Endothelial cell of umbilical vein (primary cell): ENCODE data around the gene TRABD. TPM values are rescaled to one million over a fixed set of nuclear protein-coding genes. Genes with fewer than 3 reads are reported as not detected.

Source experiments
- BruUV-seq: library from RNA; stranded (reverse); fragments of 400-500 nt; replicated peaks from 2 replicates; lab custom pipeline; 2021; lab: Mats Ljungman, UMichigan
- CTCF ChIA-PET: fragments of 300-600, 350-600 bp; sonication (Branson Sonifier 250); formaldehyde crosslinking; loops from one replicate; lab custom pipeline; 2021; ENCODE audit warnings: antibody characterized with exemption, inconsistent platforms; lab: Charles Lee
- POLR2A ChIA-PET: fragments of 300-600, 350-600 bp; sonication (Branson Sonifier 250); formaldehyde crosslinking; loops from one replicate; lab custom pipeline; 2021; ENCODE audit warnings: antibody characterized with exemption, inconsistent platforms; lab: Charles Lee
- DNase-seq: peaks from one replicate; pipeline ENCODE4 v3.0.0-alpha.2; 2011; ENCODE audit warnings: low read depth, low spot score
- FAIRE-seq: peaks from 2 replicates; lab custom pipeline; 2011; peaks lifted over from hg19 to GRCh38; lab: Jason Lieb, UNC
- H2AFZ ChIP-seq: 2 replicates; pipeline ENCODE4 v1.6.0; 2012; ENCODE audit warnings: low read depth, low read length, control low read depth, inconsistent platforms
- H3K27ac ChIP-seq: 2 replicates; pipeline ENCODE4 v1.5.1; 2011; ENCODE audit warnings: low read depth, mild to moderate bottlenecking, control low read depth, low read length, moderate library complexity; ENCODE audit not compliant: insufficient read depth
- H3K27me3 ChIP-seq, 2 experiments: 2 replicates each; pipeline versions ENCODE4 v1.6.0 to v1.6.1; 2011; ENCODE audit warnings: low read length in 2 of 2, mixed read lengths in 1 of 2; ENCODE audit not compliant: control insufficient read depth in 2 of 2, insufficient read depth in 2 of 2
- H3K36me3 ChIP-seq, 2 experiments: 2 replicates in 1 of 2; 3 replicates in 1 of 2; pipeline ENCODE4 v1.5.1; 2011; ENCODE audit warnings: low read length in 2 of 2, mild to moderate bottlenecking in 1 of 2, moderate library complexity in 1 of 2; ENCODE audit not compliant: control insufficient read depth in 2 of 2, insufficient read depth in 2 of 2; ENCODE audit errors: extremely low read depth in 1 of 2
- H3K4me1 ChIP-seq: 3 replicates; pipeline ENCODE4 v1.5.1; 2011; ENCODE audit warnings: mild to moderate bottlenecking, low read length; ENCODE audit not compliant: control insufficient read depth, insufficient read depth; ENCODE audit errors: extremely low read depth
- H3K4me2 ChIP-seq: 2 replicates; pipeline ENCODE4 v1.6.1; 2011; ENCODE audit warnings: low read length, control low read depth, mixed read lengths; ENCODE audit not compliant: insufficient read depth
- H3K4me3 ChIP-seq, 3 experiments: fragments of 200-600 bp in 1 of 3; sonication (generic), shearing (Covaris generic) in 1 of 3; replicated peaks in 1 of 3; 2 replicates each; pipeline ENCODE4 v1.5.1; 2011 to 2016; ENCODE audit warnings: control low read depth in 3 of 3, low read length in 3 of 3, mild to moderate bottlenecking in 2 of 3, inconsistent platforms in 1 of 3, low read depth in 1 of 3, moderate library complexity in 1 of 3; ENCODE audit not compliant: insufficient read depth in 1 of 3
- H3K79me2 ChIP-seq: 2 replicates; pipeline ENCODE4 v1.6.0; 2012; ENCODE audit warnings: low read length, inconsistent platforms; ENCODE audit not compliant: control insufficient read depth, insufficient read depth
- H3K9ac ChIP-seq: replicated peaks from 2 replicates; pipeline ENCODE3; 2011; ENCODE audit warnings: low read length, control low read depth; ENCODE audit not compliant: insufficient read depth; ENCODE audit errors: extremely low read depth
- H3K9me1 ChIP-seq: replicated peaks from 3 replicates; pipeline ENCODE4 v1.6.0; 2011; ENCODE audit warnings: mild to moderate bottlenecking, low read length; ENCODE audit not compliant: control insufficient read depth, insufficient read depth; ENCODE audit errors: extremely low read depth
- H3K9me3 ChIP-seq: replicated peaks from 2 replicates; pipeline ENCODE4 v1.5.1; 2012; ENCODE audit warnings: low read length, inconsistent platforms; ENCODE audit not compliant: control insufficient read depth, insufficient read depth
- H4K20me1 ChIP-seq: replicated peaks from 2 replicates; pipeline ENCODE3; 2011; ENCODE audit warnings: mild to moderate bottlenecking, low read length; ENCODE audit not compliant: control insufficient read depth, insufficient read depth; ENCODE audit errors: extremely low read depth
- EZH2 ChIP-seq: IDR thresholded peaks from 2 replicates; pipeline ENCODE4 v1.6.1; 2012; ENCODE audit warnings: borderline replicate concordance, low read depth, mild to moderate bottlenecking, moderate library complexity, low read length, inconsistent platforms; ENCODE audit not compliant: severe bottlenecking
- FOS ChIP-seq: IDR thresholded peaks from 2 replicates; pipeline ENCODE4 v1.6.1; 2011; ENCODE audit warnings: mild to moderate bottlenecking, low read length, moderate library complexity, borderline replicate concordance; ENCODE audit not compliant: insufficient read depth
- GATA2 ChIP-seq: IDR thresholded peaks from 2 replicates; pipeline ENCODE4 v1.7.0; 2011; ENCODE audit warnings: low read depth, mild to moderate bottlenecking, moderate library complexity, mixed read lengths, low read length; ENCODE audit not compliant: insufficient read length, insufficient read depth
- JUN ChIP-seq: IDR thresholded peaks from 2 replicates; pipeline ENCODE4 v1.6.1; 2011; ENCODE audit warnings: borderline replicate concordance, low read depth; ENCODE audit not compliant: insufficient read length, insufficient read depth
- MYC ChIP-seq: IDR thresholded peaks from one replicate; pipeline ENCODE4 v1.6.1; 2011; ENCODE audit warnings: mild to moderate bottlenecking, low read depth, low read length
- POLR2A ChIP-seq: IDR thresholded peaks from 2 replicates; pipeline ENCODE4 v1.6.1; 2012; ENCODE audit warnings: low read depth, mild to moderate bottlenecking, control low read depth, low read length
- POLR2AphosphoS5 ChIP-seq: IDR thresholded peaks from 2 replicates; pipeline ENCODE4 v1.6.1; 2012; ENCODE audit warnings: low read depth, mild to moderate bottlenecking, control low read depth, low read length, moderate library complexity; ENCODE audit not compliant: insufficient read depth
- dilution Hi-C: fragments of 300-500 bp; cut with MboI; formaldehyde crosslinking; loops from one replicate; pipeline ENCODE4 v1.15.0; 2019; ENCODE audit warnings: low sequenced_read_pairs; ENCODE audit not compliant: extremely low pct_ligation_motif_present
- intact Hi-C: fragments of 100-400 bp; cut with micrococcal nuclease; formaldehyde crosslinking; loops from one replicate; pipeline ENCODE4 v1.10.0; 2022
- polyA plus RNA-seq, 4 experiments: library from polyadenylated mRNA; depleted of rRNA in 3 of 4; stranded (reverse) in 3 of 4; unstranded in 1 of 4; fragments of >200 nt; gene quantifications; 2 replicates each; pipeline versions ENCODE4 v1.2.1 to v1.2.3, GENCODE V29; 2011 to 2012; ENCODE audit warnings: missing spikeins in 1 of 4
- total RNA-seq: library from RNA; stranded (reverse); gene quantifications from 2 replicates; pipeline ENCODE4 v1.2.3, GENCODE V29; 2021
- TF ChIP-seq, protein P1 (sequence below), 2 donors: IDR thresholded peaks; 1 replicate in 1 of 2; 2 replicates in 1 of 2; pipeline ENCODE4 v1.5.1; 2011; ENCODE audit warnings: low read length in 2 of 2, mild to moderate bottlenecking in 2 of 2, moderate library complexity in 2 of 2, control low read depth in 1 of 2, inconsistent platforms in 1 of 2, low read depth in 1 of 2; ENCODE audit not compliant: insufficient read depth in 1 of 2; ENCODE audit errors: extremely low read depth in 1 of 2
- TF ChIP-seq, protein P2 (sequence below): IDR thresholded peaks from 2 replicates; pipeline ENCODE4 v1.6.1; 2011; ENCODE audit not compliant: insufficient read depth, insufficient read length

TRABD gene
- total and polyA plus RNA-seq, 2 donors (not counting 3 experiments of a cell fraction or from before 2014, with no cell fraction given) = 46.8 to 48.4 TPM

DNA sequence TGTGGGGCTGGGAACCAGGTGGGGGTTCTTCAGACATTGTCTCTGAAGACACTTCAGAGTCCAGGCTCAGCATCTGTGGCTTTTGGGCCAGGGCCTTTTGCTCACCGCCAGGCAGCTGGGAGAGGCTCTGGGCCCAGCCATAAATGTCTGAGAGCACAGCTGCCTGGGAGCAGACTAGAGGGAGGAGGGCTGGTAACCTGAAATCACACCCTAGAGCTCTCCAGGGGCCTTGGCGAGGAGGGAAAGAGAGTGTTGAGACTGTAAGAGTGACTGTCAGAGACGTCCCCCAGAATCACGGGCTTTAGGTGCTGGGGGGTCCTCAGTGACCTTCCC, 4.1 kb downstream of the TRABD start:
- Histone ChIP-seq H3K9me1 (no peaks in the 10 kb centered on the region), H3K27me3 (no peaks in the 10 kb centered on the region), H3K9ac (no peak overlapping the region), H2AFZ (no peak overlapping the region), H3K27ac (peak overlapping the region; percentile 19), H3K4me2 (peak overlapping the region; percentile 64), H3K4me1 (peaks cover 33% of the 10 kb centered on the region), H3K79me2 (peaks cover 71% of the 10 kb centered on the region), H3K4me3 (no peak overlapping the region), H3K36me3 (peaks cover 5 to 8% of the 10 kb centered on the region in 2 experiments), H4K20me1 (no peaks in the 10 kb centered on the region), H3K9me3 (no peaks in the 10 kb centered on the region)
- TF ChIP-seq GATA2 (no peak), MYC (no peak), POLR2A (no peak), JUN (no peak), FOS (no peak), EZH2 (no peak), POLR2AphosphoS5 (no peak)
- TF ChIP-seq, protein P1, sequence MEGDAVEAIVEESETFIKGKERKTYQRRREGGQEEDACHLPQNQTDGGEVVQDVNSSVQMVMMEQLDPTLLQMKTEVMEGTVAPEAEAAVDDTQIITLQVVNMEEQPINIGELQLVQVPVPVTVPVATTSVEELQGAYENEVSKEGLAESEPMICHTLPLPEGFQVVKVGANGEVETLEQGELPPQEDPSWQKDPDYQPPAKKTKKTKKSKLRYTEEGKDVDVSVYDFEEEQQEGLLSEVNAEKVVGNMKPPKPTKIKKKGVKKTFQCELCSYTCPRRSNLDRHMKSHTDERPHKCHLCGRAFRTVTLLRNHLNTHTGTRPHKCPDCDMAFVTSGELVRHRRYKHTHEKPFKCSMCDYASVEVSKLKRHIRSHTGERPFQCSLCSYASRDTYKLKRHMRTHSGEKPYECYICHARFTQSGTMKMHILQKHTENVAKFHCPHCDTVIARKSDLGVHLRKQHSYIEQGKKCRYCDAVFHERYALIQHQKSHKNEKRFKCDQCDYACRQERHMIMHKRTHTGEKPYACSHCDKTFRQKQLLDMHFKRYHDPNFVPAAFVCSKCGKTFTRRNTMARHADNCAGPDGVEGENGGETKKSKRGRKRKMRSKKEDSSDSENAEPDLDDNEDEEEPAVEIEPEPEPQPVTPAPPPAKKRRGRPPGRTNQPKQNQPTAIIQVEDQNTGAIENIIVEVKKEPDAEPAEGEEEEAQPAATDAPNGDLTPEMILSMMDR (IDR thresholded peaks at IDR 0.05; ENCODE audit: extremely low read depth in 1 of 2, insufficient read depth in 1 of 2, low read depth in 1 of 2, low read length in 2 of 2) = no peak
- TF ChIP-seq, protein P2, sequence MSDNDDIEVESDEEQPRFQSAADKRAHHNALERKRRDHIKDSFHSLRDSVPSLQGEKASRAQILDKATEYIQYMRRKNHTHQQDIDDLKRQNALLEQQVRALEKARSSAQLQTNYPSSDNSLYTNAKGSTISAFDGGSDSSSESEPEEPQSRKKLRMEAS = no peak
- dilution Hi-C loops (no loop called here), intact Hi-C loops (loop anchor here (5.0 kb wide), 1 partner anchor 78 kb away; no protein-coding TSS in a partner anchor)
- no peak for FAIRE-seq
- ChIA-PET CTCF (interaction anchor here (1.0 to 2.2 kb wide), 3 partner anchors 41 to 422 kb away, joined by 3 to 19 read pairs (median 3); no protein-coding TSS in a partner anchor), POLR2A (no interaction called here)
- DNase-seq = no peak
- BruUV-seq = no TSS peak
